ENCODE results near the gene VWA2.

DNA sequence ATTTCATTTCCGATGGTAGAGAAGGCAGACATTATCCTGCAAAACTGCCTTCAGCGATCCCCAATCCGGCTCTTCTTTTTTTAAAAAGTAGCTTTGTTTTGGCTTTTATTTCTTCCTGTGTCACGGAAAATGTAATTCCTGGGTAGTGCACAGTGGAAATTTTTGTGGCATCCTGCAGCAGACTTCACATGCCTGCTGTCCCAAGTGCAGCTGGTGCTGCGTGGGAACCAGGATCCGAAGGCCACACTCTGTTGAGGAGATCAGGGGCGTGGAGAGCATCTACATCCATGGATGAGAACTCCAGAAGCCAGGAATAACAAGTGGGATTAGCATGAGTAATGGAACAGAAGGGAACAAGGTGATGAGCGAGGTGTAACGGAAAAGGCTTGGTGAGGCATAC is 4.6 kb downstream of the VWA2 start:
- TF ChIP-seq, protein P1, sequence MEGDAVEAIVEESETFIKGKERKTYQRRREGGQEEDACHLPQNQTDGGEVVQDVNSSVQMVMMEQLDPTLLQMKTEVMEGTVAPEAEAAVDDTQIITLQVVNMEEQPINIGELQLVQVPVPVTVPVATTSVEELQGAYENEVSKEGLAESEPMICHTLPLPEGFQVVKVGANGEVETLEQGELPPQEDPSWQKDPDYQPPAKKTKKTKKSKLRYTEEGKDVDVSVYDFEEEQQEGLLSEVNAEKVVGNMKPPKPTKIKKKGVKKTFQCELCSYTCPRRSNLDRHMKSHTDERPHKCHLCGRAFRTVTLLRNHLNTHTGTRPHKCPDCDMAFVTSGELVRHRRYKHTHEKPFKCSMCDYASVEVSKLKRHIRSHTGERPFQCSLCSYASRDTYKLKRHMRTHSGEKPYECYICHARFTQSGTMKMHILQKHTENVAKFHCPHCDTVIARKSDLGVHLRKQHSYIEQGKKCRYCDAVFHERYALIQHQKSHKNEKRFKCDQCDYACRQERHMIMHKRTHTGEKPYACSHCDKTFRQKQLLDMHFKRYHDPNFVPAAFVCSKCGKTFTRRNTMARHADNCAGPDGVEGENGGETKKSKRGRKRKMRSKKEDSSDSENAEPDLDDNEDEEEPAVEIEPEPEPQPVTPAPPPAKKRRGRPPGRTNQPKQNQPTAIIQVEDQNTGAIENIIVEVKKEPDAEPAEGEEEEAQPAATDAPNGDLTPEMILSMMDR (IDR thresholded peaks at IDR 0.05) = no peak
- TF ChIP-seq POLR2A (IDR thresholded peaks at IDR 0.05) (no peak), EP300 (IDR thresholded peaks at IDR 0.05; ENCODE audit: low read depth) (no peak)

Data from transverse colon (tissue), 3 donors.